Sigmoid colon (tissue), 4 donors: ENCODE measurements around the gene POLK.

Experiments
- EP300 ChIP-seq, 4 donors: sonication (generic); formaldehyde crosslinking; IDR thresholded peaks; one replicate each; pipeline ENCODE4 v1.6.1; 2017; ENCODE audit warnings: antibody characterized with exemption in 4 of 4
- POLR2A ChIP-seq, 2 donors: fragments of 450-650 bp; IDR thresholded peaks; one replicate each; pipeline ENCODE4 v1.6.1; 2016; ENCODE audit warnings: antibody characterized with exemption in 2 of 2, mild to moderate bottlenecking in 2 of 2, moderate library complexity in 2 of 2
- POLR2AphosphoS5 ChIP-seq, 4 donors: sonication (generic); formaldehyde crosslinking; IDR thresholded peaks; one replicate each; pipeline ENCODE4 v1.6.1; 2017; ENCODE audit warnings: antibody characterized with exemption in 4 of 4
- TF ChIP-seq, protein P1 (sequence below), 4 experiments: fragments of 450-650 bp in 3 of 4; fragments of 200-600 bp in 1 of 4; IDR thresholded peaks; one replicate each; pipeline ENCODE4 v1.5.1; 2016 to 2019; ENCODE audit warnings: antibody characterized with exemption in 4 of 4, mild to moderate bottlenecking in 3 of 4, moderate library complexity in 2 of 4

DNA sequence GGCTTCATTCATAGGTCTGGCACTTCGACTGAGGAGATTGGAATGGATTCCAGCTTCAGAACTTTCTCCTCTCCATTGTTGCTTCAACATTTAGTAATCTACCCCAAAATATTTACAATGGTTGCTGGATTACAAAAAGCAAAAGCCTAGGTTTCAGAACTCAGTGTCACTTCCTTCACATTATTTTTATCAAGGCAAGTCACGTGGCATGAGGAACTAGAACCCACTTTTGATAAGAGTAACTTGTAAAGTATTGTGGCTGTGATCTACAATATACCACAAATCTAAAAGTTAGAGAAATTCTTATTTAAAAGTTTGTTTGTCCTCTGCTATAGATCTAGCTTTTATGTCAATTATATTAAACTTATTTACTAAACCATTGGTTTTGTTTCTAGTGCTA is 59.9 kb downstream of the POLK start:
- no peak for TF ChIP-seq POLR2A (IDR thresholded peaks at IDR 0.05)
- TF ChIP-seq, protein P1, sequence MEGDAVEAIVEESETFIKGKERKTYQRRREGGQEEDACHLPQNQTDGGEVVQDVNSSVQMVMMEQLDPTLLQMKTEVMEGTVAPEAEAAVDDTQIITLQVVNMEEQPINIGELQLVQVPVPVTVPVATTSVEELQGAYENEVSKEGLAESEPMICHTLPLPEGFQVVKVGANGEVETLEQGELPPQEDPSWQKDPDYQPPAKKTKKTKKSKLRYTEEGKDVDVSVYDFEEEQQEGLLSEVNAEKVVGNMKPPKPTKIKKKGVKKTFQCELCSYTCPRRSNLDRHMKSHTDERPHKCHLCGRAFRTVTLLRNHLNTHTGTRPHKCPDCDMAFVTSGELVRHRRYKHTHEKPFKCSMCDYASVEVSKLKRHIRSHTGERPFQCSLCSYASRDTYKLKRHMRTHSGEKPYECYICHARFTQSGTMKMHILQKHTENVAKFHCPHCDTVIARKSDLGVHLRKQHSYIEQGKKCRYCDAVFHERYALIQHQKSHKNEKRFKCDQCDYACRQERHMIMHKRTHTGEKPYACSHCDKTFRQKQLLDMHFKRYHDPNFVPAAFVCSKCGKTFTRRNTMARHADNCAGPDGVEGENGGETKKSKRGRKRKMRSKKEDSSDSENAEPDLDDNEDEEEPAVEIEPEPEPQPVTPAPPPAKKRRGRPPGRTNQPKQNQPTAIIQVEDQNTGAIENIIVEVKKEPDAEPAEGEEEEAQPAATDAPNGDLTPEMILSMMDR (IDR thresholded peaks at IDR 0.05): no peak
- TF ChIP-seq EP300 (IDR thresholded peaks at IDR 0.05): no peak
- no peak for TF ChIP-seq POLR2AphosphoS5 (IDR thresholded peaks at IDR 0.05)
